ENCODE measurements around the gene TENM4. TPM values are rescaled to one million over a fixed set of nuclear protein-coding genes. Genes with fewer than 3 reads are reported as not detected.
"Not testable (repeated sequence)": the region's sequence is repeated elsewhere in the genome, so short reads cannot be mapped to it uniquely, and the experiment has no call there.

The TENM4 gene
- total RNA-seq, 1 experiment from 2014 or later, result 18.7 TPM

DNA sequence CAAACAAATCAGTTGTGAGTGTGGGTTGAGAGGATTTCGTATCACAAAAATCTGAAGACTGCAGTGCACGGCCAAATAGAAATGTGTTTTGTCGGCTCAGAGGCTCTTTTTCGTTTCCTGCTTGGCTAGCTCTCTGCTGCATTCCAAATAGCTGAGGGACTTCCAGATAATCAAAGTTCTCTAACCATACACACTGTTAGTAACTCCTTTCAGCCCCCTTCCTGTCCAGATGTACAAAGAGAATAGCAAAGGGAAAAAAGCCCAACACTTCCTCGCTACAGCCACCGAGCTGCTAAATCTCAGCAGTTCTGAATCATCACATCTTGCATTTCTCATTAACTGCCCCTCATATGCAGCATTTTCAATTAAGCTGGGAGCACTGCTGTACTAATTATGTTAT lies 203.1 kb downstream of the TENM4 start:
- DNase-seq (ENCODE audit: low spot score), result no peak
- in situ Hi-C loops (cut with HindIII; ENCODE audit: low sequenced_read_pairs), result no loop called here

DNA sequence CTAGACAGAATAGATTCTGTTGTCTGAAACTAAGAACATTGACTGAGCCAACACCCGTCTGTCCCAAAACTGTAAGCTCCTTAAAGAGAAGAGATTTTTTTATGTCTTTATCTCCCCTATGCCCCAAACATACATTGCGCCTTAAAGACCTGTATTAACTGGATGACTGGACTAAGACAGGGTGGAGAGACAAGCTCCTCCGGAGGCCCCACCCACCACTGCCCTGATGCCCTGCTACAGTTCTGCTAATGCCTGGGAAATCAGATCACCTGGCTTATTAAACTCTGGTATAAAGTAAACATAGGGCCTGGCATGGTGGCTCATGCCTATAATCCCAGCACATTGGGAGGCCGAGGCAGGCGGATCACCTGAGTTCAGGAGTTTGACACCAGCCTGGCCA lies 203.7 kb downstream of the TENM4 start:
- DNase-seq (ENCODE audit: low spot score), result no peak
- in situ Hi-C loops (cut with HindIII; ENCODE audit: low sequenced_read_pairs), result no loop called here

DNA sequence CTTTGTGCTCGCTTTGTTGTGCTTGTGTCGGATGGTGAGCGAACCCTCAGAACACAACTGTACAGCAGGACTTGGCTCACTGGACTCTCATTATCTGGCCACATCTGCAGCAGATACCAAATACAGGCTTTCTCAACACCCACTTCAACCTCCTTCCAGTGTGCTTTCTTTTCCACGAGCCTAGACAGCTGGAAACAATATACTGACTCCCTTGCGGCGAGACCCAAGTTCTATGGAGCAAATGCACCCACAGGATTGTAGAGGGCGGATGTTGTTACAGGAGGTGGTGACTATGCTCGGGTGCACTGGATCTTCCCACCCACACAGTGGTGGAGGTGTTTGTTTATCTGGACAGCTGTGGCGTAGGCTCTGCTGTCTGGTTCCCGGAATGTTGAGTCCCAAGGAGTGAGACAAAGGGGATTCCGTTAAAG lies 204.3 kb downstream of the TENM4 start:
- in situ Hi-C loops (cut with HindIII; ENCODE audit: low sequenced_read_pairs), result no loop called here

DNA sequence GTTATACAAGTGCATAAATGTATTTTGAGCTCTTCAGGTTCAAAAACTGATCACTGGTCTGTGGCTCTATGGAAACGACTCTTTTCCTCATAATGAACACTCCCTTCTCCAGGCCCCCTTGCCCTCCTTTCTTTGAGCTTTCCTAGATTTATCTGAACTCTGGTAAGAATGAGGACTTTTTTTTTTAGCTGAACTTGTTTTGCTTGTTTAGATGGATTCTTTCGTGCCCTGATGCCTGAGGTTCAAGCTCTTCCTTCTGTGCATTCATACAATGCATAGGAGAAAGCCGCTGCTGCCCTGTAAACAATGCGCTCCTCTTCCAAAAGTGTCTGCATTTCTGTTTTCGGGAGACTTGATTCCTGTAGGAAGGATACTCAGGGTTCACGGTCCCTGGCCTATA lies 205.1 kb downstream of the TENM4 start:
- DNase-seq (ENCODE audit: low spot score), result no peak
- in situ Hi-C loops (cut with HindIII; ENCODE audit: low sequenced_read_pairs), result no loop called here

More for the DNA sequence above, 204.3 kb downstream of the TENM4 start:
- no peak for DNase-seq (ENCODE audit: low spot score)

DNA sequence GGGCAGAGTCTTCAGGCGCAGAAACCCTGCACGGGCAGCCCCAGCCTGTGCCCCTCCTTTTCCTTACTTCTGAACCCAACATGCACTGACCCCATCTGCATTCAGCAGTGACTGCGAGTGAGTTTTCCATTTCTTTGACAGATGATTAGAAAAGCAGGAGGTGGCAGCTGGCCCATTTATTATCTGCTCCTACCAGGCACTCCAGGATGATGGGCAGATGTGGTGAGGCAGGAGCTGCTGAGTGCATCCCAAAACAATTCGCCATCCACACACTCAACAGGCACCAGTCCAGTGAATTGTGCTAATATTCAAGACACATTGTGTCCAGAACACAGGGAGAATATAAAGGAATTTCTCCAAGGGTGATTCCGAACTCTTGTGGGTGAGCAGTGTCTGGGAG lies 208.5 kb downstream of the TENM4 start:
- DNase-seq (ENCODE audit: low spot score), result no peak
- in situ Hi-C loops (cut with HindIII; ENCODE audit: low sequenced_read_pairs), result no loop called here

DNA sequence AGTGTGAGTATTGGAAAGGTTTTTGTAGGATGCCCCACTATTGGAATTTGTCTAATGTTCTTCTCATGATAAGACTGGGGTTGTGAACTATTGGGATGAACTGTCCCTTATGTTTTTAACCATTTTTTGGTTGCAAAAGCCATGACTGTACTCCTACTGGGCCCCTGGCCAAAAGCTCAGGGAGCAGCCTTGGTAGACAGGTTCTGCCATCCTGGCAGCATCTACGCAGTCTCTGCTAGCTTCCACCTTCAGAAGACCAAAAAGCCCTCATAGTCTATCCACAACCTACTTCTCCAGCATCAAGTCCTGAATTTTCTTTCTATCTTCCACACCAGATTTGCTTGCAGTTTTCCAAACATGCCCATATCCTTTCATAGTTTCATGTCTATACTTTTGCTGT lies 211.8 kb downstream of the TENM4 start:
- DNase-seq (ENCODE audit: low spot score), result no peak
- in situ Hi-C loops (cut with HindIII; ENCODE audit: low sequenced_read_pairs), result no loop called here

DNA sequence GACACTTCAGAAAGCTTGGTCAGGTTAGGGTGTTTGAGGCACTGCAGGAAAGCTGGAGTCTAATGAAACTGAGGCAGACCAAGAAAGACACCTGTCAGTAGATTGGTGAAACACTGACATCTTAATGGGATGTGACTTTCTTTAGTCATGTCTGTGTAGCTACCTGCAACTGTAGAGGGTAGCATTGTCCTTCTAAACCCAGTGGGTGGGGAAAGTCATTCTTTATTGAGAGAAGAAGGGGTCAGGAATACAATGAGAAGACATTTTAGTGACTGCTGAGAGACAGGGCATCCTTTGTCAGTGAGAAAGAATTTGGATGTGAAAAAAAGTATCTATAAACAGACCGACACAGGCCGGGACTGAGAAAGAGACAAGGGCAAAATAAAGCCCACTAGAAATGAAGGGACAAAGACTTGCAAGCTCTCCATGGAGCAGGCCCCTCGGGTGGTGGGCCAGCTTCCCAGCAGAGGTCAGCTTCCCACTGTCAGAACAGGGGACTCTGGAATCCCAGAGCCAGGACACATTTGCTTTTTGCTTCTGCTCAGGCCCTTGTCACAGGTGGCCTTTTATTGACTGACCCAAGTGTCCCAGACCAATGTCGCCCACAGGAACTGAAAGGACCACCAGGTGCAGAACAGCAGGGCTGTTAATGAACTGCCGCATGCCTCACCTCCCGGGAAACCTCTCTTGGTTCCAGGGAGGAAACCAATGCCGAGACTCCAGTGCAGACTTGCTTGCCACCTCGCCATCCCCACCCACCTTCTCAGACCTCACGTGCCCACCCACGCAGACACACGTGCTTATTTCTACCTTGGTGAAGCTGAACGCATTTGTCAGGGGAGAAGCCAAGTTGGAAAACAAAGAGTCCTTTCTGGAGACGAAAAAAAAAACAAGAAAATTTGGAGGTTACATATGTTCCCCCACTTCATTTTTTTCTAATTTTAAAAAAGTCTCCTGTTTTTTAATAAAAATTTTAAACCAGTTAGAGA lies 212.8 kb downstream of the TENM4 start:
- in situ Hi-C loops (cut with HindIII; ENCODE audit: low sequenced_read_pairs), result no loop called here
- DNase-seq (ENCODE audit: low spot score), result no peak

DNA sequence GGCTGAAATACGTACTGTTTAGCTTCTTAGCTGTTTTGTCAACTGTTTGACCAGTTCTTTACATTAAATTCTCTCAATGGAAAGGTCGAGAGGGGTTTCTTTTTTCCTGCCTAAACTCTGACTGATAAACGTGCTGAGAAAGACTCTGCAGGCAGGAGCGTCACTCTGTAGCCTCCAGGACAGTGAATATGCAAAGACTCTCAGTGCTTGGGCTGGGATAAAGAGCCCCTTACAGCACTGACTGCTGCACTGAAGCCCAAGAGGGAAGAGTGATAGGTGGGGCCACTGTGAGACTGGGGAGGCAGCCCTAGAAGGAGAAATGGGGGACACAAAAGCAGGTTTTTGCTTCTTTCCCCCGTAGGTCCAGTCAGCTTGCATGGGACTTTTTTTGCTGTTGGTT lies 213.5 kb downstream of the TENM4 start:
- in situ Hi-C loops (cut with HindIII; ENCODE audit: low sequenced_read_pairs), result no loop called here
- DNase-seq (ENCODE audit: low spot score), result no peak

DNA sequence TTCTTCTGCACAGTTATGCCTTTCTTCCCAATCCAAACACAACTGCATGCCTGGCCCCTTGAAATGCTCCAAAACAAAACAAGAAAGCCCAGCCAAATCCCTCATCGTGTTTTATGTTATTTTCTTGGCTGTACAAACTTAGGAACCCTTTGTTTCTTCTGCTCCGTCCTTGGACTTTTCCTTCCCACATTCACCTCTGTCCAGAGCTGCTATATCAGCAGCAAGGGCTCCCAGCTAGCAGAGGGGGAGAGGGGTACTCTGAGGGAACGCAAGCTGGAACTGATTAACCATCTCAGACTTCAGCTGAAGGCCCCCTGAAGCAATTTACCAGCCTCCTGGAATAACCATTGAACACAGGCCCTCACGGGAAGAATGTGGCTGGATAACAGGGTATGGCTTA lies 214.7 kb downstream of the TENM4 start:
- no peak for DNase-seq (ENCODE audit: low spot score)
- in situ Hi-C loops (cut with HindIII; ENCODE audit: low sequenced_read_pairs), result no loop called here

DNA sequence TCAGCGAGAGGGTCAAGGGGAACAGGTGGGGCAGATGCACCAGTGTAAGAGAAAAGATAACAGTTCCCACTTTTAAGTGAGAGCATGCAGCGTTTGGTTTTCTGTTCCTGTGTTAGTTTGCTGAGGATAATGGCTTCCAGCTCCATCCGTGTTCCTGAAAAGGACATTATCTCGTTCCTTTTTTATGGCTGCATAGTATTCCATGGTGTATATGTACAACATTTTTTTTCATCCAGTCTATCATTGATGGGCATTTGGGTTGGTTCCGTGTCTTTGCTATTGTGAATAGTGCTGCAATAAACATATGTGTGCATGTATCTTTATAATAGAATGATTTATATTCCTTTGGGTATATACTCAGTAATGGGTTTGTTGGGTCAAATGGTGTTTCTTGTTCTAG lies 218.7 kb downstream of the TENM4 start:
- in situ Hi-C loops (cut with HindIII; ENCODE audit: low sequenced_read_pairs); DNase-seq (ENCODE audit: low spot score): not testable (repeated sequence)

DNA sequence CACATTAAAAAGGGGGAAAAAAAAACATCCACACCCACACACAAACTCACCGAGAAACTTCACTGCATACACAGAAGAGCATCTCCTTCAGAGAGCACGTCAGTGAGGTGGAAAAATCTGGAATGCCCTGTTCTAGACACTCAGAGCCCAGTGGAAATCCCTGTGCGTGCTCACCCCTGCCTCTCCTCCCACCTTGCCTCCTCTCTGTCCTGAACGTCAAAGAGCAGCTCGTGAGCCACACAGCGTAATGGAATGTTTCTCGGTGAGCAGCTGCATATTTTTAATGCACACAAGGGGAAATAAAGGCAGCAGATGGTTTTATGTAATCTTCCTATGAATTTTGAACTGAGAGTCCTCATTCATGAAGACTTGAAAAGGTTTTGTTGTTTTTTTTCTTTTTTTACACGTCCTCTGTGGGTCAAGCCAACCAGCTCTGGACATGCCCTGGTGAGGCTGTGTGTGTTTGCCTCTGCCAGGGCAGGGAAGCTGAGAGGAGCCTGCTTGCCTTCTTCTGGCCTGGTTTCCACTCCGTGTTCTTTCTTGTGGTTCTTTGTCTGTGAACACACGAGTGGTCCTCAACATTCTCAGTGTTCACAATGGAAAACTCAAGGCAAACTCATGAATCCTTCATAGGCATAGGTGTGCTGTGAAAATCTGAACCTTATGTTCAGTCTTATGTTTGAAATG lies 219.2 kb downstream of the TENM4 start:
- in situ Hi-C loops (cut with HindIII; ENCODE audit: low sequenced_read_pairs), result no loop called here
- no peak for DNase-seq (ENCODE audit: low spot score)

DNA sequence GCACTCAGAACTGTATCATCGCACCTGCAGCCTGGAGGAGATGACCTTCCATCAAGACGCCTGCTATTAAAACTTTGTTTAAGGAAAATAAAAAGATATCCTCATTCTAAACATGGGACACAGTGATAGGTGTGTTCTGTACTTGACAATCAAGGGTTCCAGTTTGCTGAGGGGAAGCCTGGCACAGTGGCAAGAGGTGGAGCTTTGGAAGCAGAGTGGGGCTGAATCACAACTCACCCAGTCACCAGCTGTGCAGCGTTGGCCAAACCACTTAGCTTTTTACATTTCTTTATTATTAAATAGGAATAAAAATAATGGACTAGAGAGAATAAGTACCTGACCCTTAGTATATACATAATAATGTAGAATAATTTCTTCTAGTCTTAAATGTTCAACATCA lies 220.7 kb downstream of the TENM4 start:
- in situ Hi-C loops (cut with HindIII; ENCODE audit: low sequenced_read_pairs), result no loop called here
- DNase-seq (ENCODE audit: low spot score), result no peak

DNA sequence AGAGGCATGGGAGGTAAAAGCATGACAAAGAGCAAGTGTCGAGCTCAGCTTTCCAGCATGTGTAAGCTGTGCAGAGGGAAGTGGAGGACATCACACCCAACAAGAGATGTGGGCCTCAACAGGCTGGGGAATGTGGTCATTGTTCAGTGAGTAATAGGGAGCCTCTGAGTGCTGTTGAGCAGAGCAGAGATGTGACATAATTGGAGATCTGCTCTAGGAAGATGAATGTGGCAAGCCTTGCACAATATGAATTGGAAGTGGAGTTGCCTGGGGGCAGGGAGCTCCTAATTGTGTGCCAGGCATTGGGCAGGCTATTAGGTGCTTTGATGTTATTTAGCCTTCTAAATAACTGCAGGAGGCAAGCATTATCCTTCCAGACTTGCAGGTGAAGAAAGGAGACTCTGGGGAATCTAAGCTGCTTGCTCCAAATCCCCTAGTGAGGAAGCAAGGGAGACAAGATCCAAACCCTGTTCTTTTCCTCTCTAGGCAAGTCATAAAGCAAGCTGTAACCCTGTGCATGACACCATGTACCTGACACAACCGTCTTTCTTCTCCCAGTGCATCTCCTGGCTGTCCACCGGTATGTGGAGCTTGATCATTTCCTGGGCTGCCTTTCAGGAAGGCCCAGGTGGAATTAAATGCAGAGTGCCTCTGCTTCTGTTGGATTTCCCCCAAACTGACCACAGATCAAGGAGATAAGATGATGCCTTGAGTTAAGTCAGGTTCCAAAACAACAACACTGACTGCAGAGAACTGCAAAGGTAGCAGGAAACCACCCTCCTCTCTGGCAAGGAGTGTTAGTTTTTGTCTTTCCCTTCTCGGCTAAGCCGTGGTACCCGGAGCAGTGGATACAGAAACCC lies 221.4 kb downstream of the TENM4 start:
- no peak for DNase-seq (ENCODE audit: low spot score)
- in situ Hi-C loops (cut with HindIII; ENCODE audit: low sequenced_read_pairs), result no loop called here

DNA sequence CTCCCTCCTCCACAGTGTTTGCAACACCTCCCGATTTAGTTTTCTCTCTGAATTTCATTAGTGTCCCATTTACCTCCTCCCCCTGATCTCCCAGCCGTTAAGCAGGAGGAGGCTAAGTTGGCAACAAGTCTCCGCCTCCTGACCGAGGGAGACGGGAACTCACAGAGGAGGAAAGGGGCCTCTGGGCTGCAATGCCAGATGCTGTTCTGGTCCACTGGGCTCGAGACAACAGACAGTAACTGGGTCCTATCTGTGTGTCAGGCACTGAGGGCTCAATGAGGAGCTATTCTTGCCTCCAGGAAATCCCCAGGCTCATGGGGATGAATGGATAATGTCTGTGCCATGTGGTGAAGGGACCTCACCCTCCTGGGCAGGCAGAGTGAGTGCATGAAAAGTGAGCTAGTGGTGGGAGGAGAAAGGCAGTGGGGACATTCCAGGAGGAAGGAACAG lies 228.1 kb downstream of the TENM4 start:
- DNase-seq (ENCODE audit: low spot score), result no peak
- in situ Hi-C loops (cut with HindIII; ENCODE audit: low sequenced_read_pairs), result no loop called here

DNA sequence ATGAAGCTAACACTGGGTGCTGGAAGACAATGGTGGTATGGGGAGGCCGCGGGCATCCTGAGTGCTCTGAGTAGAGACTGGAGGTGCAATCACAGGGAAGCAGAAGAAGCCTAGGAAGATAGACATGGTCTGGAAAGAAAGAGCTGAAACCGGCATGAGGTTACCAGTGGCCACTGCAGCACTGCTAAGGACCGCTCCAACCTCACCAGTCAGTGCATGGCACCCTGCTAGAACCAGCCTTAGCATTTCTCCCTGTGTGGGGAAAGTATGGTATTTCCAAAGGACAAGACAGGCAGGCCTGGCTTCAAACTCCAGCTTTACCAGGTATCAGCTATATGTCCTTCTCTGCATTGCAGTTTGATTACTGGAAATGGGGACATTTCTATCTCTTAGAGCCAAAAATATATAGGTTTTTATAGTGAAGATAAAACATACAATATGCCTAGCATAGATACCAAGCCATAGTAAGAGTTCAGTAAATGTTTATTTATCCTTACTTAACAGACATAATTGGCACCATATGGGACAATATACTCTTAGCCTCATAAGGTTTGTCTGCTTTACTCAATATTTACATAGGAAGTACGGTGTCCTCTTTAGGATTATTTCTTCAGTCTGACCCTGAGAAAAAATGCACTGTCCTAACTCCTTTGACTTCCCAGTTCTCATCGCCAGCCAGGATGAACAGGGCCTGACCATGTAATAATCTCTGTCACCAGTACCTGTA lies 231.1 kb downstream of the TENM4 start:
- in situ Hi-C loops (cut with HindIII; ENCODE audit: low sequenced_read_pairs), result no loop called here
- no peak for DNase-seq (ENCODE audit: low spot score)

DNA sequence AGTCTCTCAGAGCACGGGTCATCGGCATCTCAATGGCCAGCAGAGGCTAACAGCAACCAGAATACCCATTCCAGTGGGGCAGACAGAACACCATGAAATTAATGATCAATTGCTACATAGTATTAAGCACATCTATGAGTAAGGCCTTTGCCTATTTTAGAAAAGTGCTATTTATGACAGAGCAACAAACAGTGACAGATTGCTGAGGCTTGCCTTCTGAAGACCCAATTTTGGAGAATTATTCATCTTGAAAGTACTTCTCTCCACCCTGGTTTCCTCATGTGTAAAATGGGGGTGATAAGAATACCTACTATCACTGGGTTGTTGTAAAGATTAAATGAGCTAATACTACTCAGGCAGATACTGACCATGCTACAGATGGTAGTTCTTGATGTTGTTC lies 232.7 kb downstream of the TENM4 start:
- in situ Hi-C loops (cut with HindIII; ENCODE audit: low sequenced_read_pairs), result no loop called here
- DNase-seq (ENCODE audit: low spot score), result no peak

DNA sequence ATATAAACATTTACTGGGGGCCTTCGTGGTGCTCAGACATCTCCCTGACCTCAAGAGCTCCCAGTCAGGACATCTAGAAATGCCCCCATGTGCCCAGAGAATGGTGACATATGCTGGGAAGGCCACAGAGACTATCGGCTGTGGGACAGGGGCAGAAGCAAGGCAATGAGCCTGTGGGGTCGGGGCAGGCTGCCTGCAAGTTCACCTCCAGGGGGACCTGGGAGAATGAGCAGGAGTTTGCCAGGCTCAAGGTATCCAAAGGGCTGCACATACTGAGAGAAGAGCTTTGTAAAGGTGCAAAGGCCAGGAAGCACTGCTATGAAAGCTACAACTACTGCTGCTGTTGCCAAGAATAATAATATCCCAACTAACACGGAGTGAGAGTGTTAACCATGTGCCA lies 233.9 kb downstream of the TENM4 start:
- in situ Hi-C loops (cut with HindIII; ENCODE audit: low sequenced_read_pairs), result no loop called here
- DNase-seq (ENCODE audit: low spot score), result no peak

DNA sequence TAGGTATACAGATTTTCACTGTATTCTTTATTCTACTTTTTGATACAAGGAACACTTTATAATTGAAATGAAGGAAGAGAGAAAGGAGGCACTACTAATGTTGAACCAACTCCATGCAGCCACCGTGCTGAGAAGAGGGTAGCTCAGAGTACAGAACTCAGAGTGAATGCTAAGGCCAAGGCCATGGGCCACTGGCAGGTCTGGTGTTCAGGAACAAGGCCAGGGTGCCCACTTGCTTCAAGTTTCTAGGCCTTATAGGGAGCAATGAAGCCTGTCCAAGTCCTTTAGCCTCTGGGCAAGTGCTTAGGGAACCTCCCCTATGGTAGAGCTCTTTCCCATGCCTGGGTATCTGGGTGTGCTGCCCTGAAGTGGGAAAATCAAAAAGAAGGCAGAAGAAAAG lies 235.0 kb downstream of the TENM4 start:
- DNase-seq (ENCODE audit: low spot score), result no peak
- in situ Hi-C loops (cut with HindIII; ENCODE audit: low sequenced_read_pairs), result no loop called here

Measured in G401 (cell line).